H1 (cell line): ENCODE data around the gene GNG5.

Experiments used
- CTCF ChIP-seq, 3 experiments: IDR thresholded peaks; 1 replicate in 2 of 3; 2 replicates in 1 of 3; pipeline versions ENCODE4 v1.5.1 to v1.6.1; 2011; ENCODE audit warnings: low read length in 3 of 3, mild to moderate bottlenecking in 3 of 3, inconsistent platforms in 2 of 3, low read depth in 1 of 3, moderate library complexity in 1 of 3; ENCODE audit not compliant: insufficient read depth in 1 of 3; ENCODE audit errors: control extremely low read depth in 1 of 3
- EGR1 ChIP-seq: IDR thresholded peaks from 2 replicates; pipeline ENCODE4 v1.6.1; 2011; ENCODE audit warnings: low read depth, low read length, borderline replicate concordance
- EZH2 ChIP-seq: fragments of 200-600 bp; sonication (generic); IDR thresholded peaks from 2 replicates; pipeline ENCODE4 v1.7.1; 2012; ENCODE audit warnings: low read depth, mild to moderate bottlenecking, moderate library complexity, low read length, inconsistent platforms; ENCODE audit not compliant: severe bottlenecking
- POLR2AphosphoS5 ChIP-seq: IDR thresholded peaks from 2 replicates; pipeline ENCODE4 v1.6.1; 2011; ENCODE audit warnings: low read depth, low read length
- TAF1 ChIP-seq: IDR thresholded peaks from 2 replicates; pipeline ENCODE4 v1.6.1; 2011; ENCODE audit warnings: mild to moderate bottlenecking, low read depth, low read length

DNA sequence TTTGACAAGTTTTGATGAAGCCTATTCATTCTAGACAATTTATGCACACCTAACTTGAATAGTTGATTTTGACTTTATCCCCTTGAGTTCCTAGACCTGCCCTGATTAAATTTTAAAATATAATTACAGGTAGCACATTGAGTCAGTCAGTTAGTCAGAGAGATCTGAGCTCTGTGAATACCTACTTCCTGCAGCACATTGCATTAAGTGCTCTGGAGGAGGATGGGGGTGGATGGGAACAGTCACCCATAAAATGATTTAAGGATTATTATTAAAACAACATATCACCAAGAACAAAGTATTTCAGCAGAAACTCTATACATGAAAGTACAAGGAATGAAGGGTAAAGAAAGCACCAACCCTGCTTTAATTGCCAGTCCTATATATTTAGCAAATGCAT is 39.1 kb downstream of the GNG5 start:
- TF ChIP-seq POLR2AphosphoS5: no peak
- no peak for TF ChIP-seq CTCF (IDR thresholded peaks at IDR 0.05; ENCODE audit: control extremely low read depth in 1 of 3, insufficient read depth in 1 of 3, low read depth in 1 of 3, low read length in 3 of 3)
- TF ChIP-seq EZH2: no peak
- TF ChIP-seq TAF1: no peak
- no peak for TF ChIP-seq EGR1
